HFFc6 (cell line): ENCODE data around the gene GNE. TPM values are rescaled to one million over a fixed set of nuclear protein-coding genes. Genes with fewer than 3 reads are reported as not detected.

Experiments
- DNase-seq: peaks from one replicate; pipeline ENCODE4 v3.0.0-alpha.2; 2018
- H3K27ac Mint-ChIP-seq: 2 replicates; pipeline ENCODE4 v1.8.0; 2020; ENCODE audit warnings: mild to moderate bottlenecking, mixed read lengths
- H3K27me3 Mint-ChIP-seq: 2 replicates; pipeline ENCODE4 v1.8.0; 2021; ENCODE audit warnings: mild to moderate bottlenecking, moderate library complexity, mixed read lengths; ENCODE audit not compliant: insufficient read depth
- H3K36me3 Mint-ChIP-seq: 2 replicates; pipeline ENCODE4 v1.8.0; 2021; ENCODE audit warnings: low read depth, mixed read lengths
- H3K4me1 Mint-ChIP-seq: 2 replicates; pipeline ENCODE4 v1.8.0; 2020; ENCODE audit warnings: low read depth, mixed read lengths
- H3K4me3 Mint-ChIP-seq: 2 replicates; pipeline ENCODE4 v1.8.0; 2020; ENCODE audit warnings: mild to moderate bottlenecking, moderate library complexity, mixed read lengths
- H3K9me3 Mint-ChIP-seq: 2 replicates; pipeline ENCODE4 v1.8.0; 2020; ENCODE audit warnings: mild to moderate bottlenecking, mixed read lengths
- total RNA-seq, 6 experiments: library from RNA; stranded (reverse); fragmentation: NEBNext Ultra II Directional; extraction: Animal tissue kit (Norgen Biotek cat#: 25700); gene quantifications; 2 replicates in 1 of 6; 3 replicates in 5 of 6; pipeline ENCODE4 v1.2.3, GENCODE V29; 2021
- TF ChIP-seq, protein P1 (sequence below): fragments of 200-600 bp; sonication (generic); IDR thresholded peaks from 2 replicates; pipeline ENCODE4 v1.5.0; 2021; ENCODE audit warnings: antibody characterized with exemption, mild to moderate bottlenecking

Gene GNE
- total RNA-seq, 6 experiments from 2014 or later, result 15.8 to 18.9 (median 17.8) TPM

DNA sequence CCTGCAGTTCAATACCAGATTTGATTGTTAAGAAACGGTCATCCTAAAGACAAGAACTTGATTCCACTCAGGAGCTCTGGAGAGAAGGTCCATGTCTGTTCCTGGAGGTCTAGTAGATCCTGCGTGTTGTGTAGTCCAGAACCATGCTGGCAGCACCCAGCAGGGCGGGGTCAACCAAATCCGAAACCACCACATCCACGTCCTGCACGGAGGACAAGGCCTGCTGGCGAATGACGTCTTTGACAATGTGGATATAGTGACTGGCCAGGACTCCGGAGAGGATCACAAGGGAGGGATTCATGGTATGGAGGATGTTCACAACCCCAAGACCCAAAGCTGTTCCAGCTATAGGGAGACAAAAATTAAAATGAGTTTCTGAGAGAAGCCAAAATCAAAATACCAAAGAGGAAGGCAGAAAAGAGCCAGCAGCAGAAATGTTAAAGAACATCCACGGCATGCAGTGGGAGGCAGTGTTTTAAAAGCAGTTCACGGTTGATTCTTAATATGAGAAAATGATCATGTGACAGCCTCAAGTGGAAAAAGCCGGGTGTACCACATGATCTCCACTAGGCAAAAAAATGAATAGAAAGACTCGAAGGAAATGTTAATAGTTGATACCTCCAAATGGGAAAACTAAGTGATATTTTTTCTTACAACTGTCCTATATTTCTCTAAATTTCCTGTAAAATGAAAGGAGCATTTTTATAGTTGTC is 40.8 kb downstream of the GNE start:
- peaks cover 27% of the 10 kb centered on the region for H3K4me1 Mint-ChIP-seq
- no peak overlapping the region for H3K4me3 Mint-ChIP-seq
- peaks cover under 1% of the 10 kb centered on the region; the same call in 1 of the 2 replicates for H3K9me3 Mint-ChIP-seq
- no peak for DNase-seq
- H3K27me3 Mint-ChIP-seq, result peaks cover 2% of the 10 kb centered on the region
- TF ChIP-seq, protein P1, sequence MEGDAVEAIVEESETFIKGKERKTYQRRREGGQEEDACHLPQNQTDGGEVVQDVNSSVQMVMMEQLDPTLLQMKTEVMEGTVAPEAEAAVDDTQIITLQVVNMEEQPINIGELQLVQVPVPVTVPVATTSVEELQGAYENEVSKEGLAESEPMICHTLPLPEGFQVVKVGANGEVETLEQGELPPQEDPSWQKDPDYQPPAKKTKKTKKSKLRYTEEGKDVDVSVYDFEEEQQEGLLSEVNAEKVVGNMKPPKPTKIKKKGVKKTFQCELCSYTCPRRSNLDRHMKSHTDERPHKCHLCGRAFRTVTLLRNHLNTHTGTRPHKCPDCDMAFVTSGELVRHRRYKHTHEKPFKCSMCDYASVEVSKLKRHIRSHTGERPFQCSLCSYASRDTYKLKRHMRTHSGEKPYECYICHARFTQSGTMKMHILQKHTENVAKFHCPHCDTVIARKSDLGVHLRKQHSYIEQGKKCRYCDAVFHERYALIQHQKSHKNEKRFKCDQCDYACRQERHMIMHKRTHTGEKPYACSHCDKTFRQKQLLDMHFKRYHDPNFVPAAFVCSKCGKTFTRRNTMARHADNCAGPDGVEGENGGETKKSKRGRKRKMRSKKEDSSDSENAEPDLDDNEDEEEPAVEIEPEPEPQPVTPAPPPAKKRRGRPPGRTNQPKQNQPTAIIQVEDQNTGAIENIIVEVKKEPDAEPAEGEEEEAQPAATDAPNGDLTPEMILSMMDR, result no peak
- H3K27ac Mint-ChIP-seq, result no peak overlapping the region
- H3K36me3 Mint-ChIP-seq, result peaks cover 31% of the 10 kb centered on the region

DNA sequence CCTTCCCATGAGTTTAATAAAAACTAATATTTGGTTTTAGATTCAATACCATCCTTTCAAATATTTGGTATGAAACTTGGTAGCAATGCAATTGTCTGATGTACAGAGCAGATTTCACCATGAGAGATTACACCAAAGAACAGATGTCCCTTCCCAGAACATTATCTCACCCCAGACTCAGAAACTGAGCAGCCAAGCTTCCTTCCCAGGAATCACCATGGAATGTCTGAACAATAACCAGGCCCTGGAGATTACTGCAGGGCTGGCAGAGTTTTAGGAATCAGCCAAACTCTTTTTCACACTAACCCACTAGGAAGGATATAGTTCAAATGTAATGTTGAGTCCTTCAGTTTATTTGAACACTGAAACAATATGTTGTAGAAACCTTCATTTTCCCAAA is 43.7 kb downstream of the GNE start:
- H3K4me3 Mint-ChIP-seq, result no peak overlapping the region
- peaks cover 22% of the 10 kb centered on the region for H3K4me1 Mint-ChIP-seq
- H3K27me3 Mint-ChIP-seq, result no peaks in the 10 kb centered on the region; the same call in 1 of the 2 replicates
- peak overlapping the region; percentile 60 for H3K27ac Mint-ChIP-seq
- DNase-seq, result no peak
- H3K9me3 Mint-ChIP-seq, result no peaks in the 10 kb centered on the region
- H3K36me3 Mint-ChIP-seq, result peaks cover 42% of the 10 kb centered on the region
- TF ChIP-seq, protein P1, result no peak

DNA sequence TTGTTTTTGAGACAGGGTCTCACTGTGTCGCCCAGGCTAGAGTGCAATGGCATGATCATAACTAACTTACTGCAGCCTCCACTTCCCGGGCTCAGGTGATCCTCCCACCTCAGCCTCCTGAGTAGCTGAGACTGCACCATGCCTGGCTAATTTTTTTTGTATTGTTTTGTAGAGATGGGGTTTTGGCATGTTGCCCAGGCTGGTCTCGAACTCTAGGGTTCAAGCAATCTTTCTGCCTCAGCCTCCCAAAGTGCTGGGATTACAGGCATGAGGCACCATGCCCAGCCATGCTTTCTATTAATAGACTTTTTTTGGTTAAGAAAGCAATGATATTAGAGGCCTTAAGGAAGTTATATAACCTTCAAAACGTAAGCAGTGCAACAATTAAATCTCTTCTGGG is 44.3 kb downstream of the GNE start:
- H3K9me3 Mint-ChIP-seq, result no peaks in the 10 kb centered on the region
- H3K4me3 Mint-ChIP-seq, result no peak overlapping the region
- H3K36me3 Mint-ChIP-seq, result peaks cover 43% of the 10 kb centered on the region
- DNase-seq, result no peak
- H3K27me3 Mint-ChIP-seq, result no peaks in the 10 kb centered on the region; the same call in 1 of the 2 replicates
- H3K27ac Mint-ChIP-seq, result no peak overlapping the region
- TF ChIP-seq, protein P1, result no peak
- peaks cover 27% of the 10 kb centered on the region for H3K4me1 Mint-ChIP-seq

DNA sequence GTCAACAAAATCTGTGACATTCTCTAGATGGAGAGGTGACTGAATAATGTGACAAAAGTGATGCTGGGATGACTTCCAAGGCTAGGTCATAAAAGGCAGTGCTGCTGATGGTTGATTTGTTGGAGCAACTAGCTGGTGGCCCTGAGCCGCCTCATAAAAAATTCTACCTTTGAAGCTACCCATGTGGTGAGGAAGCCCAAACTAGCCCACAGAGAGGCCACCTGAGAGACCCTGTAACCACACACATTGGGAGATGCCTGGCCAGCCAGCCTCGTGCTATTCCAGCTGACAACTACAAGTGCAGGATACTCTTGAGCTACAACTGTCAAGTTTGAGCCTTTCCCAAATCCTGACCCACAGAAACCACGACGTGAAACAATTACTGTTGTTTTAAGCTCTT is 44.9 kb downstream of the GNE start:
- Mint-ChIP-seq H3K9me3 (no peaks in the 10 kb centered on the region), H3K27ac (peak overlapping the region; percentile 8; the same call in 1 of the 2 replicates), H3K4me3 (no peak overlapping the region), H3K36me3 (peaks cover 42% of the 10 kb centered on the region), H3K4me1 (peaks cover 33% of the 10 kb centered on the region), H3K27me3 (no peaks in the 10 kb centered on the region; the same call in 1 of the 2 replicates)
- DNase-seq, result no peak
- TF ChIP-seq, protein P1, result no peak

DNA sequence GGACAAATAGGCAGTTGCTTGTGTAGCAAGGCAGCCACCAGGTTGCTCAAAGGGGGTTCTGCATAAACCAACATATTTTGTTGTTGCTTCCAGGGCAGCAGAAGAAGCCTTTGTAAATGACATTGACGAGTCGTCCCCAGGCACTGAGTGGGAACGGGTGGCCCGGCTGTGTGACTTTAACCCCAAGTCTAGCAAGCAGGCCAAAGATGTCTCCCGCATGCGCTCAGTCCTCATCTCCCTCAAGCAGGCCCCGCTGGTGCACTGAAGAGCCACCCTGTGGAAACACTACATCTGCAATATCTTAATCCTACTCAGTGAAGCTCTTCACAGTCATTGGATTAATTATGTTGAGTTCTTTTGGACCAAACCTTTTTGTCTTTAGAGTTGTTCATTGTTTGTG is 46.7 kb downstream of the GNE start:
- peaks cover 51% of the 10 kb centered on the region for H3K4me1 Mint-ChIP-seq

More for the DNA sequence above, 46.7 kb downstream of the GNE start:
- DNase-seq, result no peak
- Mint-ChIP-seq H3K4me3 (no peak overlapping the region), H3K27ac (no peak overlapping the region), H3K9me3 (no peaks in the 10 kb centered on the region), H3K27me3 (no peaks in the 10 kb centered on the region), H3K36me3 (peaks cover 44% of the 10 kb centered on the region)
- TF ChIP-seq, protein P1, result no peak
